HK-2 (cell line): ENCODE measurements around the gene RIC1.
"Not testable (repeated sequence)": the region's sequence is repeated elsewhere in the genome, so short reads cannot be mapped to it uniquely, and the experiment has no call there.

ENCODE experiments used
- DNase-seq: peaks from one replicate; pipeline ENCODE4 v3.0.0-alpha.2; 2018; ENCODE audit not compliant: unreplicated experiment

RIC1 gene

DNA sequence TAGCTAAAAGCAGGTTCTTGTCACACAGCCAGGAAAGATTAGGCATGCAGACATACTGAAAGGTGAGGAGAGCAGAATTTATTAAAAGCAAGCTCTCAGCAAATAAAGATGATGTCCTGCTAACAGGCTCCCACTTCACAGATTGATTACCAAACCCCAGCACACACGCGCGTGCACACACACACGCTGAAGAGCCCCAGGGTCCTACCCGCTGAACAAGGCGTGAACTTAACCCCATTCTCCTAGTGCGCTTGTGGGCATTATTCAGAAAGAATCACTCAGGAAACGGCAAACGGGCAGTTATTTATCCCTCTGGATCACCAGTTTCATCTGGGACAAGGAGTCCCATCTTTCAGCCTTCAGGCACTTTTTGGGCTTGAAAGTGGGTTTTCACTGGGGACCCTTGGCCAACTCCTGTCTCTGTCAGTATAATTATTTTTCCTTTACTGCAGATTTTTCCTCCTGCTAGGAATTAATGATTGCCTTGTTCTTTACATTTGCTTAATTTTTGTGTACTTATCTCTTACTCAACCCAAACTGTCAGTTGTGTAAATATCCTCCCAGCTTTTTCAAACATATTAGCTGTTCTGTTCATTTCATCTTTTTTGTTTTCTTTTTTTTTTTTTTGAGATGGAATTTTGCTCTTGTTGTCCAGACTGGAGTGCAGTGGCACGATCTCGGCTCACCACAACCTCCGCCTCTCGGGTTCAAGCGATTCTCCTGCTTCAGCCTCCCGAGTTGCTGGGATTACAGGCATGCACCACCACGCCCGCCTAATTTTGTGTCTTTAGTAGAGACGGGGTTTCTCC lies 92.6 kb downstream of the RIC1 start:
- DNase-seq, result no peak

DNA sequence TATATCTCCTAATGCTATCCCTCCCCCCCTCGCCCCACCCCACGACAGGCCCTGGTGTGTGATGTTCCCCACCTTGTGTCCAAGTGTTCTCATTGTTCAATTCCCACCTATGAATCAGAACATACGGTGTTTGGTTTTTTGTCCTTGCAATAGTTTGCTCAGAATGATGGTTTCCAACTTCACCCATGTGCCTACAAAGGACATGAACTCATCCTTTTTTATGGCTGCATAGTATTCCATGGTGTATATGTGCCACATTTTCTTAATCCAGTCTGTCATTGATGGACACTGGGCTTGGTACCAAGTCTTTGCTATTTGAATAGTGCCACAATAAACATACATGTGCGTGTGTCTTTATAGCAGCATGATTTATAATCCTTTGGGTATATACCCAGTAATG lies 93.8 kb downstream of the RIC1 start:
- not testable (repeated sequence) for DNase-seq

DNA sequence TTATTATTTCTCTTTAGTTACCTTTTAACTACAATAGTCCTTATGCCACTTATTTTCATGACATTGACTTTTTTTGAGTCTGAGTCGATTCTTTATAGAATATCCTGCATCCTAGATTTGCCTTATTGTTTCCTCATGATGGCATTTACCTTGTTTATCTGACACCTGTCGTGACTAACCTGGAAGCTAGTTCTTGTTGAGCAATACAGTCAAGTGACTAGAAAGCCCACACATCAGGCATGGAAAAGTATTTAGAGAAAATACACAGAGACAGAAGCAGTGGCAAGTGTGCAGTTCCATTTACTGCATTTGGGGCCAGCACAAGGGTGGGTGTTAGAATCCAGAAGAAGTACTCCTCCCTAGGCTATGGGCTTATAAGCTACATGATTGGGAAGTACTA lies 106.2 kb downstream of the RIC1 start:
- DNase-seq, result no peak

DNA sequence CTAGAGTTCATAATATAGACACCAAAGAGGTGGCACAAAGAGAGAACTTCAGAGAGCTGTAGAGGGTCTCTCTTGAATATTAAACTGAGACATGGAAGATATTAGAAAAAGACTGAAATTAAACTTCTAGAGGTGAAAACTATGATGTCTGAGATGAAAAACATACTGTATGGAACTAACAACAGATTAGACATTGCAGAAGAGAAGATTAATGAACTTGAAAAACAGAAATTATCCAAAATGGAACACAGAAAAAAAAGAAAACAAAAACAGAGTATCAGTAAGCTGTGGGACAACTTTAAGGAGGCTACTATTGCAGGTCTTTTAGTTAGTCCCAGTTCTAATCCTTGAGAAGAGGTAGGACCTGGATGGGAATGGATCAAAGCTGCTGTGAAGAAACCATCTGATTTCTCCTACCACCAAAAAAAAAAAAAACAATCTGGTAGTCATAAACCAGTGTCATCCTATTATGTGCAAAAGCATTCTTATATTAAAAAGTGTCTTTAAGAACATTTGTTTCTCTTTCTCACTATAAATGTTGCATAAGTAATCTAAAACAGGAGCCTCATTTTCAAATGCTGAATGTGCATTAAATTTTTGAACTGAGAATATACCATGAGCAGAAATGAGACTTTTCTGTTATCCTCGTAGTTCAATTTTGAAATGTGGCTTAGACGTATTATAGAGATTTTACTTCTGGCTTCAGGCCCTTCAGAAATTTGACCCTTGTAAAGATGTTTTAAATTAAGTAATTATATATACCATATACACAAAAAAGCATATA lies 107.8 kb downstream of the RIC1 start:
- DNase-seq, result no peak

DNA sequence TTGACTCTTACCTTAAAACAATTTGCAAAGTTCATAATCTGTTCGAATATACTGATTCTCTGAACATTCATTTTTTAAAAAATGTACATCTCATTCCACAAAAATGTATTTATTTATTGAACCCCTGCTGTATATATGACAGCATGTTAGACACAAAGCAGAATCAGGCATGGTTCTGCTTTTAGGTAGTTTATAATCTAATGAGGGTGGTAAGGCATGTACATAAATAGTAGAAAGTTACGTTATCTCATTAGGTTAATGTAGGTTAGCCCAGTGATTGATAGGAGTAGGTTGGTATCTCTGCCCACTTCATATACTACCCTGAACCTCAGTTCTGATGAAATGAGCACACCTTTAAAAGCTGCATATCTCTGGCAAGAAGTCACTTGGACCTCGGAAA lies 114.2 kb downstream of the RIC1 start:
- DNase-seq, result no peak

DNA sequence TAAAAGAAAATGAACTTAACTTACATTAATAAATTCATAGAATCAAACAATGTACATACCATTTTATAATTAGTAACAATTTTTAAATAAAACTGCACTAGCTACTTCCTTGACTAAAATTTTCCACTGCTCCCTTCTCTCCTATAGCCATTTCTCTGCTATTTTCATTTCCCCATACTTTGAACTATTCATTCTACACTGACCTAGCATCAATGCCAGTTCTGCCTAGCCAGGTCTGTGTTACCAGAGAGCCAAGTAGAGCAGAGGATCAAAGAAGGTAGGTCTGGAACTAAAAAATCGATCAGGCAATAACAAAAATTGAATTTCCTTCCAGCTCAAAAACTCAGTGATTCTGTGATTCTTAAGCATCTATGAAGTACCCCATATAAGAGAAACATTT lies 119.5 kb downstream of the RIC1 start:
- DNase-seq, result no peak

DNA sequence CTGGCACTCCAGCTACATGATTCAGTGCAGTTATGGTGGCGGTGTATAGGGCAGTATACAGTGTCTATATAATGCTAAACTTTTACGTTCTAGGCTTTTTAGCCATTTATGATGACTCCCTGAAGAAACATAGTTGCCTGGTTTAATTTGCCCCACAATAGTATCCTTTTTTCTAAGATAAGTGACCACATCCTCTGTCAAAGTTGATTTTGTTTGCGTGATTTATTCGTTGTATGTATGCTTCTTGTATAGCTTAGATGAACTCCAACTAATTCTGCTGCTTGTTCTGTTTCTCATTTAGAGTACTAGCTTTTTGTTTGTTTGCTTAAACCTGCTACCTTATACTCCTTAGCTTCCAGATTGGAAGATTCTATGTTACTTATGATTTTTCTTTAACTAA lies 120.4 kb downstream of the RIC1 start:
- no peak for DNase-seq

DNA sequence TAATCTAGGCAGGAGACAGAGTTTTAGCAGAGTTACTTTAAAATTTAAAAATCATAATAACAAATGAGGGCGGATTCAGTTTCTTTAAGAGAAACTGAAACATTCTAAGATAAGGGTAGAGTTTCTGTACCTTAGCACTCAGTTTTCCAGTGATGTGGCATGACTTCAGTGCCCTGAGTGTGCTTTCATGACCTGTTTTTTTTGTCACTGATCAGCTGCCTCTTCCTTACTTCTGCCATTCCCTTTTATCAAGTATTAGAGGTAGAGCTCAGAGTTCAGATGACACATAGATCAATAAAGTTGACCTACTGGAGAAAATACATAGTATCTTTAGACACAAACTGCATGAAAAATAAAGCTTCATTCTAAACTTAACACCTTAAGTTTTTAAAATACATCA lies 121.7 kb downstream of the RIC1 start:
- no peak for DNase-seq

DNA sequence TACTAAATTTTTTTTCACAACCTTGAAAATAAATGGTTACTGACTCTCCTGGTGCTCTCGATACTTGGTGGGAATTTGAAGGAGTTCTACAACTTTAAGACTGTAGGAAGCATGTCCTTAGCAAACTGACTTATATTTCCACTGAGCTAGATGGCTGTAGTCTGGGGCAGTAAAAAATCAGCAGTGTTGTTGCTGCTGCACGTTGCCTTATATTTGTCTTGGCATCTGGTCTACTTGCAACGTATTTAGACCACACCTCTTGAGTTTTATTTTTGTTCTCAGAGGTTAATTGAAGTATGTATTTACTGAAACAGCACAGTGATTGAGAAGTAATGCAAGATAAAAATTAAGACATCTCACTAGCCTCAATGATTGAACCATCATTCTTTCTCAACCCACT lies 127.7 kb downstream of the RIC1 start:
- DNase-seq, result no peak

DNA sequence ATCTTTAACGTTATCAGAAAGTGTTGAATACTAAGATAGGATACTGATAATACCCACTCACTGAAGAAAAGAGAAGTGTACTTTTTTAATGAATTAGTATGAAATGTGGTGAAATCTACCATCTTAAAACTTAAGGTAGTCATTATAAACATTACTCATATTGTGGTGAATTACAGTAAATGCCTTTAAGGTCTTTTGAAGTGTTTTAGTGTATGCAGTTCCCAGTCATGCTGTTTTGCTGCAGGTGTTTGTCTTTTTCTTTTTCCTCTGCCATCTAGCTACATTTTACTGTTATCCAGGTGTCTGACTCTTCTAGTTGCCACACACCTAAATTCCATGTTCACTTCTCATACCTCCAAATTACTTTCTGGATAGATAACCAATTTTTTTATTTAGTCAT lies 131.4 kb downstream of the RIC1 start:
- no peak for DNase-seq

DNA sequence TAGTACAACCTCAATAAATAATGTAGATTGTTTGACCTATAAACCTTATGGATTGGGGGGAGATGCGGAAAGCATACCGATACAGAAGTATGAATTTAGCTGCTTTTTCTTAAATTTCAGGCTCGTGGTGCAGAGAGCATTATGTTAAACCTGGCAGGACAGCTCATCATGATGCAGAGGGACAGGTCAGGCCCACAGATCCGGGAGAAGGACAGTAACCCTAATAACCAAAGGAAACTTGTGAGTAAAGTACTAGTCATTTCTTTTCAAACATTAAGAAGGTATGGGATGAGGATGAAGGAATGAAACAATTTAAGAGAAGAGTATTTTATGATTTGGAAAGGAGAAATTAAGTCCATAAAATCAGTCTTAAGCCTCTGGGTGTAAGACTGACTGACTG lies 133.5 kb downstream of the RIC1 start:
- no peak for DNase-seq

DNA sequence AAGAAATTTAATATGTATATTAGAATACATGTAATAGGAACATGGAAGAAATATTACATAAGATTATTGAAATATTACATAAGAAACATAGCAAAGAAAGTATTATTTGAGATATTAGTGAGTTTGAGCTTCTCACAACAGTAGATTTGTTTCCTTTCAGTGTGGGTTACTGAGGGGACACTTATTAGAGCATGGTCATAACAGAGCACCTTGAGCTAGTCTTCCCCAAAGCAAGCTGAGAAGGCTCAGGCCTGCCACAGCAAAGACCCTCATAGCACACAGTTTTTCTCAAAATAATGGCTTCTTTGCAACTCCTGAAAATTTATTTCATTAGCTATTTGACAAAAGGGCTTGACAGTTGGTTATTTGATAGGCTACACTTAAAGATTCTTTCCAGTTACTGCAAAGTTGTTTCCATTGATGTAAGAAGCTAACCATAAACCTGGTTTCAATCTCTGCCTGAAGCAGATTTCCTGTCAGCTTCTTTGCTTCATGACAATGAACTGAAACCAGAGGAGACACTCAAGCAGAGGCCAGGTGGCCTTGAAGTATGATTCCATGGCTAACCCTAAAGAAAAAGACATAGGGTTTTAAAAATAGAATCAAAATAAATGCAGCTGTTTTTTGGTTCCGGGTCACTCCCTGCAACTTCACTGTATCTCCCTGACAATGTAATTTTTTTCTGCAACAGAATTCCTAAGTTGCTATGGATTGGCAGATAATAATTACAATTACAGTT lies 135.4 kb downstream of the RIC1 start:
- DNase-seq, result no peak

DNA sequence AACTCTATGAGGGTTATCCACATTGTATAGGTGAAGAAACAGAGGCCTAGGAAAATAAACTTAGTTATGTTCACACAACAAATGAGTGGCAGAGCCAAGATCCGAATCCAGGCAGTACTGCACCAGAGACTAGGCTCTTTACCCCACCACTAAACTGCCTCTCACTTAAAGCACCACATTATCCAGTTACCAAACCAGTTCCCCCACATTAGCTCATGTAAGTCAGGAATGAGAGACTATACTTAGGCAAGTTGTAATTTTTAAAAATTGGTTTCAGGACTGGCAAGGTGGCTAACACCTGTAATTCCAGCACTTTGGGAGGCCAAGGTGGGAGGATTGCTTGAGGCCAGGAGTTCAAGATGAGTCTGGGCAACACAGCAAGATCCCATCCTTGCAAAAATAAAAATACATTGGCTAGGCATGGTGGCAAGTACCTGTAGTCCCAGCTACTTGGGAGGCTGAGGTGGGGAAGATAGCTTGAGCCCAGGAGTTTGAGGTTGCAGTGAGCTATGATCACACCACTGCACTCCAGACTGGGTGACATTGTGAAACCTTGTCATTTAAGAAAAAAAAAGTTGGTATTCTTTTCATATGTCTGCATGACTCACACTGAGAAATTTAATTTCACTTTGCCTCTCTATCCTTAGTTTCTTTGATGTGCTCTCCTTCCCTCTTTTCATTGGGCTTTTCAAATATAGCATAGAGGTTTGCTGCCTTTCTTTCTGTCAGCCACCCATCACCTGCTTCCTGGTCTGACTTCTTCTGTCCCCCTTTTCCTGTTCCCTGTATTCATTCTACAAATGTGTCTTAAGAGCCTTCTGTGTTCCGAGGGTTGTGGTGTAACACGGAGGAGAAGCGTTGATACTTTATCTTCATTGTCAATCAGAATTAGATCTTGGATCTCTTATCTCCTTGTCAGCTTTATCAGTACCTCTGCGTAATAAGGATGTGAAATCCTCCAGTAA lies 139.3 kb downstream of the RIC1 start:
- DNase-seq, result no peak

DNA sequence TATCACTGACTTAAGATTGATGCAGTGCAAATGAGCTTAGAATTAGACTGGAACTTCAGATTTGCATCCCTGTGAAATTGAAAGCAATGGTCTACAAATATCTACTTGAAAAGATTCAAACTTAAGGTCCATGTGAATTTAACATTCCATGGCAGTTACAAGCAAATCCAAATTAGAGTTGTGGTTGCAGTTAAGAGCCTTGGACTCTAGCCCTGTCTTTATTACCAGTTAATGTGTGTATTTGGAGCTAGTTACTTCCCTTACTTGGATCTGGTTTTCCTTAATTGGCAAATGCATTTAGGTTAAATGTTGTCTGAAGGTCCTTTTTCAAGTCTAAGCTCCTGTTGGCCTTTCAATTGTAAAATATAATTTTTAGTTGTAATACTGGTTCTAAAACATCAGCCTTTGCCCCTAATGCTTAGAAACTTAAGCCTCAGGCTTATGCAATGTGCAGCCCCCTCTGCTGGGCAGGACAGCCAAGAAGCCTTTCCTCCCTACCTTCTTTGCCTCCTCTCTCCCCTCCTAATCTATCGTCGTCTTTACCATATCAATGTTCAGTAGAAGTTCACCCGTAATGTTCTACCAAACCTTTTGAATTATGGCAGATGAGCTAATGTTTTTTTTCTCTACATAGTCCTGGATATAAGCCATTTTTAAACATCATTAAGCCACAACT lies 144.6 kb downstream of the RIC1 start:
- DNase-seq, result no peak

DNA sequence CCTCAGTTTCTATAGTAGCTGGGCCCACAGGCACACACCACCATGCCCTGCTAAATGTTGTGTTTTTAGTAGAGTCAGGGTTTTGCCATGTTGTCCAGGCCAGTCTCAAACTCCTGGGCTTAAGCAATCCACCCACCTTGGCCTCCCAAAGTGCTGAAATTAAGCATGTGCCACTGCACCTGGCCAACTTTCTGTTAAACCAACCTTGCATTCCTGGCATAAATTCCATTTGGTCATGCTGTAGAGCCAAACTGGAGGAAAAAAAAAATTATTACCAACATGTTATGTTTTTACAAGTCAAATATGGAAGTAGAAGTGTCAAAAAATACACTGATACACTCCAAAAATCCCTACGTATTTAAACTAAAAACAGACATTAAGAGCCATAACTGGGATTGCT lies 149.9 kb downstream of the RIC1 start:
- DNase-seq, result no peak

DNA sequence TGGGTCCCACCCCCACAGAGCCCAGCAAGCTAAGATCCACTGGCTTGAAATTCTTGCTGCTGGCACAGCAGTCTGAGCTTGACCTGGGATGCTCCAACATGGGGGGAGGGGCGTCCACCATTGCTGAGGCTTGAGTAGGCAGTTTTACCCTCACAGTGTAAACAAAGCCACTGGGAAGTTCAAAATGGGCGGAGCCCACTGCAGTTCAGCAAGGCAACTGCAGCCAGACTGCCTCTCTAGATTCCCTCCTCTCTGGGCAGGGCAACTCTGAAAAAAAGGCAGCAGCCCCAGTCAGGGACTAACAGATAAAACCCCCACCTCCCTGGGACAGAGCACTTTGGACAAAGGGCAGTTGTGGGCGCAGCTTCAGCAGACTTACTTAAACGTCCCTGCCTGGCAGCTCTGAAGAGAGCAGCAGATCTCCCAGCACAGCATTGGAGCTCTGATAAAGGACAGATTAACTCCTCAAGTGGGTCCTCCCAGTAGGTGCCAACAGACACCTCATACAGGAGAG lies 150.9 kb downstream of the RIC1 start:
- DNase-seq, result not testable (repeated sequence)

DNA sequence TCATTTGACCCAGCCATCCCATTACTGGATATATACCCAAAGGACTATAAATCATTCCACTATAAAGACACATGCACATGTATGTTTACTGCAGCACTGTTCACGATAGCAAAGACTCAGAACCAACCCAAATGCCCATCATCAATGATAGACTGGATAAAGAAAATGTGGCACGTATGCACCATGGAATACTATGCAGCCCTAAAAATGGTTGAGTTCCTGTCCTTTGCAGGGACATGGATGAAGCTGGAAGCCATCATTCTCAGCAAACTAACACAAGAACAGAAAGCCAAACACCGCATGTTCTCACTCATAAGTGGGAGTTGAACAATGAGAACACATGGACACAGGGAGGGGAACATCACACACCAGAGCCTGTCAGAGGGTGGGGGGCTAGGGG lies 154.5 kb downstream of the RIC1 start:
- DNase-seq, result not testable (repeated sequence)

DNA sequence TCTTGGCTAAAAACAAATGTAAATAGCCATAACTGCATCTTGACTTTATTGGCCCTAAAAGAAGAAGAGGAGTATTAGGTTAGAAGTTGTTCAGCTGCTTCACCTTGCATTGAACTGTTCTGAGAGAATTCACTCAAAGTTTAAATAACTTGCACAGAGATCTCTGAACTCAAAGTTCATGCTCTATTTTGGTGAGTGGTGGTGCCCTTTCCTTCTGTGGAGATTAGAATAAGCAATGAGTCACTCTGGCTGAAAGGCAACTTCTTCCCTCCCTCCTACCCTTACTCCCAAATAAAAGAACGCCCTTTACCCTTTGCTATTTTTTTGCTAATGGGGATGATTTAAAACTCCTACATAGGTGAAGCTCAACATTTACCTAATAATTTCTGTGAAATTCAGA lies 155.1 kb downstream of the RIC1 start:
- no peak for DNase-seq

DNA sequence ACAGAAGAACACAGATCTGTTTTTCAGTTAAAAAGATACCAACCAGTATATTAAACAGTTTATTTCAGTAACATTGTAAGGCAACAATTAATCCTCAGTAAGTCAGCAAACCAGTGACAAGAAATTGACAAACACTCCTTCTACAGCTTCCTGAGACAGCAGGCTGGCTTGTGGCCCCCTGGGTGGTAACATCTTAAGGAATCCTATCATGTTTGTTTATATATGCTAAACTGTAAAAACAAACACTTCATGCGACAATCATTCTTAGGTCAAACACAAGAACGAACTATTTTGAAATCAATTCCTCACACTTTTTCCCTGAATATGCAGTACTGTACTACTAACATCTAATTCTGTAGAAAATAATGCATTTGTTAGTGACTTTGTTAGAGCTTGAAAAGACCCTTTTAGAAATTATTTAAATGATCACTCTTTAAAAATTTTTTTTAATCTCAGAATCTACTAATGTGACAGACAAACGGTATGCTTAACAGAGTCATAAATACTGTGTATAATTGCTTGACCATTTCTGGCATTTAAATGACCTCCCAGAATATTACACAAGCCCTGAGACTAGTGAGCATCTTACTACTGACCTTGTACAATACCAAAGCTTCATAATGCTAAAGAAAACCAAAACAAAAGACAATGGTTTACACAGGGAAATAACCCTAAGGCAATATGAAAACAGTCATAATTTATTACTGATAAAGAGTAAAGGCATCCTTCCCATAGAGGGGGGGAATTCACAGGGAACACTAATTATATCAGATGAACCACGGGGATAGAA lies 155.8 kb downstream of the RIC1 start:
- DNase-seq, result no peak
